Body of pancreas (tissue), 4 donors: ENCODE measurements around the gene MYLK3. TPM values are rescaled to one million over a fixed set of nuclear protein-coding genes. Genes with fewer than 3 reads are reported as not detected.

Experiments
- ATAC-seq: fragments of 150-250 bp; one replicate; pipeline ENCODE4 v1.9.1; 2016
- DNase-seq, 4 donors: peaks; one replicate each; pipeline ENCODE4 v3.0.0-alpha.2; 2019
- H3K27ac ChIP-seq, 4 donors: fragments of 200-600 bp; sonication (generic); 1 replicate in 3 of 4; 2 replicates in 1 of 4; pipeline versions ENCODE4 v1.5.1 to v1.6.1; 2016 to 2019; ENCODE audit warnings: mild to moderate bottlenecking in 1 of 4, mixed read lengths in 1 of 4, moderate library complexity in 1 of 4
- H3K27me3 ChIP-seq, 2 donors: fragments of 200-600 bp; sonication (generic); one replicate each; pipeline ENCODE4 v1.6.0; 2016; ENCODE audit warnings: mild to moderate bottlenecking in 1 of 2
- H3K36me3 ChIP-seq, 2 donors: fragments of 200-600 bp; sonication (generic); replicated peaks in 1 of 2; 2 replicates each; pipeline ENCODE4 v1.5.1; 2016; ENCODE audit warnings: low read depth in 2 of 2; ENCODE audit not compliant: insufficient read depth in 1 of 2
- H3K4me1 ChIP-seq: fragments of 200-600 bp; sonication (generic); one replicate; pipeline ENCODE4 v1.6.0; 2016
- H3K4me3 ChIP-seq, 2 donors: fragments of 200-600 bp; sonication (generic); 1 replicate in 1 of 2; 2 replicates in 1 of 2; pipeline ENCODE4 v1.5.1; 2016 to 2019
- H3K9me3 ChIP-seq, 3 donors: fragments of 200-600 bp; sonication (generic); 1 replicate in 2 of 3; 2 replicates in 1 of 3; pipeline ENCODE4 v1.5.1; 2016
- POLR2A ChIP-seq, 3 donors: fragments of 450-650 bp; IDR thresholded peaks; one replicate each; pipeline ENCODE4 v1.6.1; 2016; ENCODE audit warnings: antibody characterized with exemption in 3 of 3, mild to moderate bottlenecking in 2 of 3
- WGBS, 2 donors: methylation state at CpG; one replicate each; pipeline ENCODE4 v1.1.5; 2017; 5-methylcytosine and 5-hydroxymethylcytosine counted together
- intact Hi-C: fragments of 100-400 bp; cut with DNase I; formaldehyde crosslinking; loops from one replicate; pipeline ENCODE4 v1.15.1; 2023
- total RNA-seq, 2 donors: library from RNA; depleted of rRNA; stranded (reverse); fragments of >200 nt; gene quantifications; one replicate each; pipeline ENCODE4 v1.1.0, GENCODE V29; 2016
- TF ChIP-seq, protein P1 (sequence below), 7 experiments: fragments of 450-650 bp in 4 of 7; fragments of 200-600 bp in 3 of 7; sonication (generic) in 3 of 7; IDR thresholded peaks; one replicate each; pipeline ENCODE4 v1.5.1; 2016 to 2019; ENCODE audit warnings: antibody characterized with exemption in 7 of 7

Gene MYLK3
- total RNA-seq, 2 donors from 2014 or later = 0.26 TPM; not detected in 1

DNA sequence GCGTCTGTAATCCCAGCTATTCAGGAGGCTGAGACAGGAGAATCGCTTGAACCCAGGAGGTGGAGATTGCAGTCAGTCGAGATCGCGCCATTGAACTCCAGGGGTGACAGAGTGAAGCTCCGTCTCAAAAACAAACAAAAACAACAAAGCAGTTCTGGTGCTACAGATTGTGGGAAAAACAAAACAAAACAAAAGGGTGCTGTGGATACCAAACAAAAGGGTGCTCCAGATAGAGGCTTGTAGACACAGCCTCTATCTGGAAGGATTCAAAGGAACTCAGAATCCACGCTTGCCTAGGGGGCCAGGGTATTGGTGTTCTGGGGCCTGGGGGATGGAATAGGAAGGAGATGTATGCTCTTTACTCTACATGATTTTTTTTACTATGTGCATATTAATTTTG lies 2.5 kb downstream of the MYLK3 start:
- Histone ChIP-seq H3K27me3 (no peaks in the 10 kb centered on the region), H3K4me1 (no peaks in the 10 kb centered on the region), H3K36me3 (no peaks in the 10 kb centered on the region), H3K9me3 (no peaks in the 10 kb centered on the region), H3K27ac (no peak overlapping the region), H3K4me3 (no peak overlapping the region)
- 64 to 76% methylated on average over 7 of the region's 7 CpGs for WGBS, 2 donors
- DNase-seq (no peak), ATAC-seq (no peak)
- TF ChIP-seq, protein P1, sequence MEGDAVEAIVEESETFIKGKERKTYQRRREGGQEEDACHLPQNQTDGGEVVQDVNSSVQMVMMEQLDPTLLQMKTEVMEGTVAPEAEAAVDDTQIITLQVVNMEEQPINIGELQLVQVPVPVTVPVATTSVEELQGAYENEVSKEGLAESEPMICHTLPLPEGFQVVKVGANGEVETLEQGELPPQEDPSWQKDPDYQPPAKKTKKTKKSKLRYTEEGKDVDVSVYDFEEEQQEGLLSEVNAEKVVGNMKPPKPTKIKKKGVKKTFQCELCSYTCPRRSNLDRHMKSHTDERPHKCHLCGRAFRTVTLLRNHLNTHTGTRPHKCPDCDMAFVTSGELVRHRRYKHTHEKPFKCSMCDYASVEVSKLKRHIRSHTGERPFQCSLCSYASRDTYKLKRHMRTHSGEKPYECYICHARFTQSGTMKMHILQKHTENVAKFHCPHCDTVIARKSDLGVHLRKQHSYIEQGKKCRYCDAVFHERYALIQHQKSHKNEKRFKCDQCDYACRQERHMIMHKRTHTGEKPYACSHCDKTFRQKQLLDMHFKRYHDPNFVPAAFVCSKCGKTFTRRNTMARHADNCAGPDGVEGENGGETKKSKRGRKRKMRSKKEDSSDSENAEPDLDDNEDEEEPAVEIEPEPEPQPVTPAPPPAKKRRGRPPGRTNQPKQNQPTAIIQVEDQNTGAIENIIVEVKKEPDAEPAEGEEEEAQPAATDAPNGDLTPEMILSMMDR (IDR thresholded peaks at IDR 0.05) = no peak
- TF ChIP-seq POLR2A (IDR thresholded peaks at IDR 0.05) = no peak
- intact Hi-C loops = no loop called here

DNA sequence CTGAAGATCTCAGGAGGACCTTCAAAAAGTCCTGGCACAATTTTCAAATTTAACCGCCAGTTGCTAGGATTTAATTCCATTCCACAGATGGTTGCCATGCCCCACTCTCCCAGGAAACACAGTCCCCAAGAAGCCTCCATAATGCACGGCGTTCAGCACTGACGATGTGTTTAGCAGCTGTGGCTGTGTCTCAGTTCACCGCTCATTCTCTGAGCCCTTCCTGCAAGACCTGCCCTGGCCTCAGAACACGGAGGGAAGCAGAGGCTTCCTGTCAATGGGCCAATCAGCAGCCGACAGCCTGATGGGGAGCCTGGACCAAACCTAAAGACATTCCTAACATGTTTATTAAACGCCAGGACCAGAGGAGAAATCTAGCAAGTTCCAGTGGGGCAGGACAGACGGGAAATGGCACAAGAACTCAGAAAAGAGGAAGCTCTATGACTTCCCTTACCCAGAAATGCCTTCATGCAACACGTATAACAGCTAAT lies 4.9 kb downstream of the MYLK3 start:
- TF ChIP-seq, protein P1 (IDR thresholded peaks at IDR 0.05) = no peak
- TF ChIP-seq POLR2A (IDR thresholded peaks at IDR 0.05) = no peak
- peak overlapping the region in 1 of 4 donors; percentile 62 for H3K27ac ChIP-seq
- ATAC-seq (no peak), DNase-seq (peak in 1 of 4 donors; percentile 18)
- WGBS, 2 donors = 27 to 28% methylated on average over 6 to 10 of the region's 10 CpGs
- no peaks in the 10 kb centered on the region for H3K27me3 ChIP-seq
- no peak overlapping the region for H3K4me3 ChIP-seq
- H3K36me3 ChIP-seq = no peaks in the 10 kb centered on the region
- H3K4me1 ChIP-seq = no peaks in the 10 kb centered on the region
- no peaks in the 10 kb centered on the region for H3K9me3 ChIP-seq
- intact Hi-C loops = no loop called here

GRCh38 chr16:46739934-46740333 lies 8.2 kb downstream of the MYLK3 start:
- Histone ChIP-seq H3K4me3 (no peak overlapping the region), H3K27me3 (no peaks in the 10 kb centered on the region), H3K9me3 (no peaks in the 10 kb centered on the region), H3K36me3 (no peaks in the 10 kb centered on the region), H3K4me1 (no peaks in the 10 kb centered on the region), H3K27ac (no peak overlapping the region)
- intact Hi-C loops = no loop called here
- 47 to 55% methylated on average over 2 of the region's 2 CpGs for WGBS, 2 donors
- DNase-seq (no peak), ATAC-seq (no peak)
- TF ChIP-seq, protein P1 (IDR thresholded peaks at IDR 0.05) = no peak
- no peak for TF ChIP-seq POLR2A (IDR thresholded peaks at IDR 0.05)

DNA sequence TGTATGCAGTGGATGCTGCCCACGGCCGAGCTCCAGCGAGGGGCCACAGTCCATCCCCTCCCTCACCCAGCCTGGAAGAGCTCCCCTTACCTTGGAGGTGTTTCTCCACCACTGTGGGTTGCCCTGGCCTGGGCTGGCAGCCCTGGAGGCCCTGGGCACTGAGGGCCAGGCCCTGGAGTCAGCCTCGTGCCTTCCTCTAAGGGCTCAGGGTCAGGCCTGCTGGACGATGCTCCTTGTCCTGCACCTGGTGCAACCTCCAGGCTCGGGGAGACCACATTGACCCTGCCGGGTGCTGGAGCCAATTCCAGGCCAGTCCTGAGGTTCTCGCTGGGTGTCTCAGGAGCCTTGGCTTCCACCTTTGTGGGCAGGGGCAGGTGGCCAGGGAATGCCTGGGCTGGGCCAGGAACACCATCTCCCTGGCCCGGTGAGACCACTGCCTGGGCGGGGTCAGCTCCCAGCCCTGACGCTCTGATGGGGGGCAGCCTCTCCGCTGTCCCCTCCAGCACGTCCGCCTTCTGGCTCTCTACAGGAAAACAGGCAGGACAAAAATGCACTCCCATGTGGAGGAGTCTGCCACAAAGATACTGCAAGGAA lies 10.4 kb downstream of the MYLK3 start:
- intact Hi-C loops = no loop called here
- Histone ChIP-seq H3K4me3 (no peak overlapping the region), H3K27ac (no peak overlapping the region), H3K4me1 (no peaks in the 10 kb centered on the region), H3K27me3 (no peaks in the 10 kb centered on the region), H3K36me3 (no peaks in the 10 kb centered on the region), H3K9me3 (no peaks in the 10 kb centered on the region)
- TF ChIP-seq, protein P1 (IDR thresholded peaks at IDR 0.05) = no peak
- no peak for TF ChIP-seq POLR2A (IDR thresholded peaks at IDR 0.05)
- 72 to 75% methylated on average over 5 to 11 of the region's 14 CpGs for WGBS, 2 donors
- DNase-seq (no peak), ATAC-seq (no peak)

- 63% methylated on average over 10 of the region's 12 CpGs; no CpG with 5 or more reads in 1 of the 2 donors for WGBS, 2 donors
- H3K27me3 ChIP-seq = no peaks in the 10 kb centered on the region
- no peaks in the 10 kb centered on the region for H3K4me1 ChIP-seq
- ATAC-seq = no peak
- H3K36me3 ChIP-seq = no peaks in the 10 kb centered on the region
- H3K9me3 ChIP-seq = no peaks in the 10 kb centered on the region
- no peak overlapping the region for H3K27ac ChIP-seq
- TF ChIP-seq, protein P1 (IDR thresholded peaks at IDR 0.05) = no peak
- no peak for TF ChIP-seq POLR2A (IDR thresholded peaks at IDR 0.05)
- DNase-seq = no peak
- intact Hi-C loops = no loop called here
- no peak overlapping the region for H3K4me3 ChIP-seq
Measured at GRCh38 chr16:46736695-46737094, 11.4 kb downstream of the MYLK3 start.
